Nephron progenitor cell (in vitro differentiated cells): ENCODE results near the gene TMEM175.

Experiments used
- DNase-seq: peaks from one replicate; pipeline ENCODE4 v3.0.0; 2021
- H3K27ac Mint-ChIP-seq: 2 replicates; pipeline ENCODE4 v1.8.0; 2021; ENCODE audit warnings: mild to moderate bottlenecking, moderate library complexity, mixed read lengths
- H3K27me3 Mint-ChIP-seq: 2 replicates; pipeline ENCODE4 v1.8.0; 2021; ENCODE audit warnings: mild to moderate bottlenecking, low read depth, mixed read lengths; ENCODE audit not compliant: poor library complexity
- H3K36me3 Mint-ChIP-seq: 2 replicates; pipeline ENCODE4 v1.8.0; 2021; ENCODE audit warnings: low read depth, mixed read lengths
- H3K4me1 Mint-ChIP-seq: 2 replicates; pipeline ENCODE4 v1.8.0; 2021; ENCODE audit warnings: mixed read lengths
- H3K4me3 Mint-ChIP-seq: 2 replicates; pipeline ENCODE4 v1.8.0; 2021; ENCODE audit warnings: mild to moderate bottlenecking, moderate library complexity, mixed read lengths
- H3K9me3 Mint-ChIP-seq: 2 replicates; pipeline ENCODE4 v1.8.0; 2021; ENCODE audit warnings: mild to moderate bottlenecking, moderate library complexity, mixed read lengths
- CTCF ChIP-seq: fragments of 200-600 bp; sonication (generic); IDR thresholded peaks from 2 replicates; pipeline ENCODE4 v1.5.0; 2021; ENCODE audit warnings: antibody characterized with exemption

TMEM175 gene

GRCh38 chr4:978957-979701, 46.9 kb downstream of the TMEM175 start:
- no peaks in the 10 kb centered on the region for H3K36me3 Mint-ChIP-seq
- H3K27me3 Mint-ChIP-seq: peaks cover 32% of the 10 kb centered on the region
- no peak overlapping the region for H3K4me3 Mint-ChIP-seq
- TF ChIP-seq CTCF: no peak
- DNase-seq: no peak
- peaks cover 13% of the 10 kb centered on the region for H3K9me3 Mint-ChIP-seq
- H3K4me1 Mint-ChIP-seq: peaks cover 27% of the 10 kb centered on the region
- H3K27ac Mint-ChIP-seq: no peak overlapping the region

- no peak for DNase-seq
- TF ChIP-seq CTCF: no peak
- Mint-ChIP-seq H3K9me3 (no peaks in the 10 kb centered on the region), H3K27me3 (peaks cover 35% of the 10 kb centered on the region), H3K36me3 (no peaks in the 10 kb centered on the region), H3K4me3 (no peak overlapping the region), H3K4me1 (peaks cover 39% of the 10 kb centered on the region), H3K27ac (no peak overlapping the region)
Observed at GRCh38 chr4:982291-982690, 50.0 kb downstream of the TMEM175 start.

GRCh38 chr4:982814-983213, 50.6 kb downstream of the TMEM175 start:
- no peaks in the 10 kb centered on the region for H3K36me3 Mint-ChIP-seq
- H3K27ac Mint-ChIP-seq: no peak overlapping the region
- H3K9me3 Mint-ChIP-seq: no peaks in the 10 kb centered on the region
- no peak for DNase-seq
- peaks cover 37% of the 10 kb centered on the region for H3K4me1 Mint-ChIP-seq
- TF ChIP-seq CTCF: no peak
- peaks cover 35% of the 10 kb centered on the region for H3K27me3 Mint-ChIP-seq
- H3K4me3 Mint-ChIP-seq: no peak overlapping the region

DNA sequence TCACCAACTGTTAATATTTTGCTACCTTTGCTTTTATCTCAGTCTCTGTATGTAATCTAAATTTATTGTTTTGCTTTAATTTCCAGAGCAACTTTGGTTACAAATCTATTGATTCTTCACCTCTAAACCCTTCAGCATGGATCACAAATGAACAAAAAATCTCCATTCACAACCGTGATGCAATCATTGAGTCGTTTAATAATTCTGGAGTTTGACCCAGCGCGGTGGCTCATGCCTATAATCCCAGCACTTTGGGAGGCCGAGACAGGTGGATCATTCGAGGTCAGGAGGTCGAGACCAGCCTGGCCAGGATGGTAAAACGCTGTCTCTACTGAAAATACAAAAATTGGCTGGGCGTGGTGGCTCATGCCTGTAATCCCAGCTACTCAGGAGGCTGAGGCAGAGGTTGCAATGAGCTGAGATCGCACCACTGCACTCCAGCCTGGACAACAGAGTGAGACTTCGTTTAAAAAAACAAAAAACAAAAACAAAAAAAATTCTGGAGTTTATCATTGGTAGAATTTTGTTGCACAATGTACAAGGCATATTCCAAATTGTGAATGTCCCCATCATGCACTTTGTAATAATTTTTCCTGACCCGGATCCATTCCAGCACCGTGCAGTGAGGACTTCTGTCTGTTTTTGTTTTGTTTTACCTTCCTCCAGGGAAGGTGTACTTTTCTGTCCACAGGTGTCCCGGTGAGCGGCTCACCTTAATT, 52.2 kb downstream of the TMEM175 start:
- Mint-ChIP-seq H3K27ac (no peak overlapping the region), H3K4me3 (no peak overlapping the region), H3K9me3 (no peaks in the 10 kb centered on the region), H3K4me1 (peaks cover 31% of the 10 kb centered on the region), H3K36me3 (no peaks in the 10 kb centered on the region), H3K27me3 (peaks cover 30% of the 10 kb centered on the region)
- TF ChIP-seq CTCF: no peak
- no peak for DNase-seq

- no peak overlapping the region for H3K27ac Mint-ChIP-seq
- H3K27me3 Mint-ChIP-seq: peaks cover 24% of the 10 kb centered on the region
- no peaks in the 10 kb centered on the region for H3K36me3 Mint-ChIP-seq
- DNase-seq: peak; percentile 80
- peaks cover 27% of the 10 kb centered on the region for H3K4me1 Mint-ChIP-seq
- no peaks in the 10 kb centered on the region for H3K9me3 Mint-ChIP-seq
- TF ChIP-seq CTCF: no peak
- H3K4me3 Mint-ChIP-seq: no peak overlapping the region
Observed at GRCh38 chr4:985123-985830, 53.0 kb downstream of the TMEM175 start.
